ENCODE measurements around the gene FOXC1.

FOXC1 gene

GRCh38 chr6:1645466-1646185 lies 35.9 kb downstream of the FOXC1 start:
- no peak for DNase-seq

DNA sequence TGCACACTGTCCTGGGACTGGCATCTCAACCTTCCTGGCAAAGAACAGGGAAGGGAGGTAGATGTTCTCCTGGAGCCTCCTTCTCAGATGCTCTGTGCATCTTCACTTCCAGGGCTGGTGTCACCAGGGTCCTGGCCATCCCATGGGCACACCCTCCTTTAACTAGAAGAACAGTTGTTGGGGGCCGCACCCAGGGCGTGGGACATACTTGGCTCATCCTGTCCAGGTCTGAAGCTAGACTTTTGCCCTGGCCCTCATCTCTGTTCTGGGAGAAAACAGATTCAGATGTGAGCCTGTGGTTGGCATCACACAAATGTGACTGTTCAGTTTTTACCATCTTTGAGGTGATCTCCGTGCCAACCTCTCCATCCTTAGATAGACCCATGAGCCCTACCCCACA lies 41.6 kb downstream of the FOXC1 start:
- no peak for DNase-seq

DNA sequence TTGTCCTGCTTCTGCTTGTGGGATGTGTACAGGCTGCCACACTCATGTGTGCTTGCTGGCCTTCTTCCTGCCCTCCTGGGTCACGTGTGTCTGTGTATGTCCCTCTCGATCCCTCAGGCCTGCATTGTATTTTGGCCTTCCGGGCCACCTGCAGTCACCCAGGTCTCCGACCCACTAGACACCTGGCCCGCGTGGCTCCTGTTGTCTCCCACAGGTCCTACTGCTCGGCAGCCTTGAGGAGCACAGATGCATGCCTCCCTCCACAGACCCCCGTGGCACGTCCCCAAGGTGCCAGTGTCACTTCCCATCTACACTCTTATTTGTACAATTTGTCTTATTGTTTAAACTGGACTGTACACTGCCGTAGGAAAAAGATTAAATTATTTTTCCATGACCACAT lies 43.1 kb downstream of the FOXC1 start:
- DNase-seq = no peak

- DNase-seq = no peak
Measured at GRCh38 chr6:1654054-1654453, 44.3 kb downstream of the FOXC1 start.

- no peak for DNase-seq
Measured at GRCh38 chr6:1657116-1657770, 47.5 kb downstream of the FOXC1 start.

GRCh38 chr6:1657771-1658165 lies 48.1 kb downstream of the FOXC1 start:
- no peak for DNase-seq

GRCh38 chr6:1658212-1659005 lies 48.7 kb downstream of the FOXC1 start:
- no peak for DNase-seq

DNA sequence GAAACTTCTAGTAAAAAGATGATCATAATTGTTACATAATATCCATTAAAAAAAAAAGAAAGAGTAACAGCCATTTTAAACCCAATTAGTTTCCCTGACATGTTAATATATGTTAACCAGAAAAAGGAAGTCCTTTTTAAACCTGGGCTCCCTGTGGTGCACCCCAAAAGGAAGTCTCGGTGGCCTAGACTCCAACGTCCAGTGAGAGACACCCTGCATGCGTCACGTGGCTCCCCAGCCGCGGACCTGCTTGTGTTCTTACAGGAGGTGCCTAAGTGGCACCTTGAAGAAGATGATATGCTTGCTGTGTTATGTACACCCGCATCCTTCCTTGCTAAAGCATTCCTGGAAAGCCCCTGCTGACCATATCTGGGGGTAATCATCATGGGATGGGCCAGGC lies 50.1 kb downstream of the FOXC1 start:
- no peak for DNase-seq

GRCh38 chr6:1662534-1662933 lies 52.8 kb downstream of the FOXC1 start:
- no peak for DNase-seq

Data from activated CD8-positive, alpha-beta memory T cell treated with anti-CD3 and anti-CD28 coated beads, Interleukin-2, amount 50 U/mL, for 48 hours (primary cell).